ENCODE data around the gene DCC.

DCC gene

GRCh38 chr18:53380063-53380639, 1040.2 kb downstream of the DCC start:
- peaks cover under 1% of the 10 kb centered on the region for H3K9me3 Mint-ChIP-seq
- ATAC-seq (no peak), DNase-seq (ENCODE audit: low spot score in 2 of 2) (no peak)
- no peaks in the 10 kb centered on the region for H3K36me3 Mint-ChIP-seq
- H3K4me3 Mint-ChIP-seq, result no peak overlapping the region
- no peak overlapping the region for H3K27ac Mint-ChIP-seq
- no peaks in the 10 kb centered on the region for H3K4me1 Mint-ChIP-seq

- no peak for DNase-seq (ENCODE audit: low spot score in 2 of 2)
- H3K4me3 Mint-ChIP-seq, result no peak overlapping the region
- H3K27ac Mint-ChIP-seq, result no peak overlapping the region
- H3K36me3 Mint-ChIP-seq, result no peaks in the 10 kb centered on the region
- H3K4me1 Mint-ChIP-seq, result no peaks in the 10 kb centered on the region
- ATAC-seq, result no peak
- H3K9me3 Mint-ChIP-seq, result no peaks in the 10 kb centered on the region
Measured at GRCh38 chr18:53382870-53383269, 1042.9 kb downstream of the DCC start.

- H3K9me3 Mint-ChIP-seq, result no peaks in the 10 kb centered on the region
- H3K4me3 Mint-ChIP-seq, result no peak overlapping the region
- DNase-seq (ENCODE audit: low spot score in 2 of 2) (no peak), ATAC-seq (no peak)
- no peak overlapping the region for H3K27ac Mint-ChIP-seq
- no peaks in the 10 kb centered on the region for H3K36me3 Mint-ChIP-seq
- H3K4me1 Mint-ChIP-seq, result no peaks in the 10 kb centered on the region
Measured at GRCh38 chr18:53385889-53386288, 1045.9 kb downstream of the DCC start.

- H3K4me1 Mint-ChIP-seq, result no peaks in the 10 kb centered on the region
- H3K36me3 Mint-ChIP-seq, result no peaks in the 10 kb centered on the region
- H3K4me3 Mint-ChIP-seq, result no peak overlapping the region
- no peak overlapping the region for H3K27ac Mint-ChIP-seq
- no peak for ATAC-seq
- DNase-seq (ENCODE audit: low spot score in 2 of 2), result no peak
- H3K9me3 Mint-ChIP-seq, result no peaks in the 10 kb centered on the region
Measured at GRCh38 chr18:53387581-53387980, 1047.6 kb downstream of the DCC start.

- no peak for ATAC-seq
- Mint-ChIP-seq H3K27ac (no peak overlapping the region), H3K4me3 (no peak overlapping the region), H3K9me3 (peaks cover 6% of the 10 kb centered on the region), H3K4me1 (no peaks in the 10 kb centered on the region), H3K36me3 (no peaks in the 10 kb centered on the region)
- no peak for DNase-seq (ENCODE audit: low spot score in 2 of 2)
Measured at GRCh38 chr18:53402670-53403069, 1062.7 kb downstream of the DCC start.

- Mint-ChIP-seq H3K4me3 (no peak overlapping the region), H3K9me3 (no peaks in the 10 kb centered on the region), H3K4me1 (no peaks in the 10 kb centered on the region), H3K27ac (no peak overlapping the region), H3K36me3 (no peaks in the 10 kb centered on the region)
- no peak for ATAC-seq
- DNase-seq (ENCODE audit: low spot score in 2 of 2), result no peak
Measured at GRCh38 chr18:53408271-53408670, 1068.3 kb downstream of the DCC start.

GRCh38 chr18:53411511-53411910, 1071.5 kb downstream of the DCC start:
- Mint-ChIP-seq H3K9me3 (no peaks in the 10 kb centered on the region), H3K36me3 (no peaks in the 10 kb centered on the region), H3K4me1 (no peaks in the 10 kb centered on the region), H3K27ac (no peak overlapping the region), H3K4me3 (no peak overlapping the region)
- DNase-seq (ENCODE audit: low spot score in 2 of 2) (no peak), ATAC-seq (no peak)

GRCh38 chr18:53417003-53417402, 1077.0 kb downstream of the DCC start:
- ATAC-seq (no peak), DNase-seq (ENCODE audit: low spot score in 2 of 2) (no peak)
- no peaks in the 10 kb centered on the region for H3K36me3 Mint-ChIP-seq
- no peaks in the 10 kb centered on the region for H3K4me1 Mint-ChIP-seq
- H3K4me3 Mint-ChIP-seq, result no peak overlapping the region
- no peaks in the 10 kb centered on the region for H3K9me3 Mint-ChIP-seq
- no peak overlapping the region for H3K27ac Mint-ChIP-seq

- Mint-ChIP-seq H3K4me3 (no peak overlapping the region), H3K9me3 (peaks cover 8% of the 10 kb centered on the region), H3K4me1 (no peaks in the 10 kb centered on the region), H3K27ac (no peak overlapping the region), H3K36me3 (no peaks in the 10 kb centered on the region)
- DNase-seq (ENCODE audit: low spot score in 2 of 2) (no peak), ATAC-seq (no peak)
Measured at GRCh38 chr18:53421869-53422268, 1081.9 kb downstream of the DCC start.

- no peak overlapping the region for H3K4me3 Mint-ChIP-seq
- DNase-seq (ENCODE audit: low spot score in 2 of 2), result no peak
- H3K27ac Mint-ChIP-seq, result no peak overlapping the region
- peaks cover 8% of the 10 kb centered on the region for H3K9me3 Mint-ChIP-seq
- H3K4me1 Mint-ChIP-seq, result no peaks in the 10 kb centered on the region
- no peaks in the 10 kb centered on the region for H3K36me3 Mint-ChIP-seq
- no peak for ATAC-seq
Measured at GRCh38 chr18:53422896-53423295, 1082.9 kb downstream of the DCC start.

GRCh38 chr18:53426666-53427184, 1086.7 kb downstream of the DCC start:
- no peak overlapping the region for H3K4me3 Mint-ChIP-seq
- H3K4me1 Mint-ChIP-seq, result no peaks in the 10 kb centered on the region
- peak; percentile 37 for ATAC-seq
- H3K36me3 Mint-ChIP-seq, result no peaks in the 10 kb centered on the region
- no peak overlapping the region for H3K27ac Mint-ChIP-seq
- H3K9me3 Mint-ChIP-seq, result peaks cover 8% of the 10 kb centered on the region
- no peak for DNase-seq (ENCODE audit: low spot score in 2 of 2)

- H3K4me3 Mint-ChIP-seq, result no peak overlapping the region
- no peaks in the 10 kb centered on the region for H3K4me1 Mint-ChIP-seq
- no peak for DNase-seq (ENCODE audit: low spot score in 2 of 2)
- no peak overlapping the region for H3K27ac Mint-ChIP-seq
- H3K9me3 Mint-ChIP-seq, result peaks cover 17% of the 10 kb centered on the region
- ATAC-seq, result no peak
- H3K36me3 Mint-ChIP-seq, result no peaks in the 10 kb centered on the region
Measured at GRCh38 chr18:53441761-53442414, 1101.9 kb downstream of the DCC start.

- ATAC-seq (no peak), DNase-seq (ENCODE audit: low spot score in 2 of 2) (no peak)
- Mint-ChIP-seq H3K4me3 (no peak overlapping the region), H3K9me3 (peaks cover 17% of the 10 kb centered on the region), H3K27ac (no peak overlapping the region), H3K4me1 (no peaks in the 10 kb centered on the region), H3K36me3 (no peaks in the 10 kb centered on the region)
Measured at GRCh38 chr18:53442415-53442783, 1102.4 kb downstream of the DCC start.

GRCh38 chr18:53443336-53443735, 1103.3 kb downstream of the DCC start:
- no peak overlapping the region for H3K4me3 Mint-ChIP-seq
- H3K4me1 Mint-ChIP-seq, result no peaks in the 10 kb centered on the region
- no peak overlapping the region for H3K27ac Mint-ChIP-seq
- ATAC-seq (no peak), DNase-seq (ENCODE audit: low spot score in 2 of 2) (no peak)
- H3K9me3 Mint-ChIP-seq, result peaks cover 17% of the 10 kb centered on the region
- no peaks in the 10 kb centered on the region for H3K36me3 Mint-ChIP-seq

- peaks cover 17% of the 10 kb centered on the region for H3K9me3 Mint-ChIP-seq
- ATAC-seq (no peak), DNase-seq (ENCODE audit: low spot score in 2 of 2) (no peak)
- no peak overlapping the region for H3K27ac Mint-ChIP-seq
- H3K4me1 Mint-ChIP-seq, result no peaks in the 10 kb centered on the region
- no peak overlapping the region for H3K4me3 Mint-ChIP-seq
- H3K36me3 Mint-ChIP-seq, result no peaks in the 10 kb centered on the region
Measured at GRCh38 chr18:53443831-53444230, 1103.8 kb downstream of the DCC start.

GRCh38 chr18:53451902-53452301, 1111.9 kb downstream of the DCC start:
- Mint-ChIP-seq H3K4me1 (no peaks in the 10 kb centered on the region), H3K4me3 (no peak overlapping the region), H3K36me3 (no peaks in the 10 kb centered on the region), H3K9me3 (peaks cover 11% of the 10 kb centered on the region), H3K27ac (no peak overlapping the region)
- DNase-seq (ENCODE audit: low spot score in 2 of 2), result no peak
- no peak for ATAC-seq
